Measurements from ENCODE around the gene WBP2.
A peak's percentile ranks its signal among the peaks of the same experiment; 100 is the strongest.
"Not testable (repeated sequence)": the region's sequence is repeated elsewhere in the genome, so short reads cannot be mapped to it uniquely, and the experiment has no call there.

WBP2 gene

GRCh38 chr17:75888484-75888883 lies 33.3 kb upstream of the WBP2 start:
- no peak for DNase-seq (ENCODE audit: low read depth)

- DNase-seq (ENCODE audit: low read depth), result not testable (repeated sequence)
These were observed 30.7 kb upstream of the WBP2 start for GRCh38 chr17:75885860-75886259.

GRCh38 chr17:75885431-75885830 lies 30.3 kb upstream of the WBP2 start:
- DNase-seq (ENCODE audit: low read depth), result no peak

- DNase-seq (ENCODE audit: low read depth), result no peak
These were observed 26.7 kb upstream of the WBP2 start for GRCh38 chr17:75881678-75882454.

- no peak for DNase-seq (ENCODE audit: low read depth)
These were observed 25.1 kb upstream of the WBP2 start for GRCh38 chr17:75880266-75880665.

- no peak for DNase-seq (ENCODE audit: low read depth)
These were observed 23.3 kb upstream of the WBP2 start, which contains the start of gene TRIM47 for GRCh38 chr17:75878174-75878998. Gene TRIM47, minus strand, starts transcription at chr17:75878581. Its CDS starts 33 bp downstream, at chr17:75878548.

GRCh38 chr17:75877752-75878173 lies 22.6 kb upstream of the WBP2 start:
- DNase-seq (ENCODE audit: low read depth), result peak; percentile 36

GRCh38 chr17:75876938-75877751 lies 22.0 kb upstream of the WBP2 start:
- DNase-seq (ENCODE audit: low read depth), result no peak

- DNase-seq (ENCODE audit: low read depth), result peak; percentile 31
These were observed 21.2 kb upstream of the WBP2 start for GRCh38 chr17:75876190-75876937.

- no peak for DNase-seq (ENCODE audit: low read depth)
These were observed 20.7 kb upstream of the WBP2 start for GRCh38 chr17:75875940-75876189.

GRCh38 chr17:75875182-75875939 lies 20.2 kb upstream of the WBP2 start:
- no peak for DNase-seq (ENCODE audit: low read depth)

GRCh38 chr17:75874323-75875181 lies 19.4 kb upstream of the WBP2 start:
- DNase-seq (ENCODE audit: low read depth), result no peak

GRCh38 chr17:75873587-75874322 lies 18.6 kb upstream of the WBP2 start:
- no peak for DNase-seq (ENCODE audit: low read depth)

GRCh38 chr17:75872434-75873351 lies 17.6 kb upstream of the WBP2 start:
- DNase-seq (ENCODE audit: low read depth), result no peak

GRCh38 chr17:75870228-75870627 lies 15.1 kb upstream of the WBP2 start:
- not testable (repeated sequence) for DNase-seq (ENCODE audit: low read depth)

GRCh38 chr17:75869282-75870141 lies 14.4 kb upstream of the WBP2 start:
- no peak for DNase-seq (ENCODE audit: low read depth)

- DNase-seq (ENCODE audit: low read depth), result not testable (repeated sequence)
These were observed 13.7 kb upstream of the WBP2 start for GRCh38 chr17:75868730-75869281.

Measured in stimulated activated CD8-positive, alpha-beta memory T cell treated with anti-CD3 and anti-CD28 coated beads, Interleukin-15, amount 100 ng/mL, for 24 hours (primary cell).